ENCODE results near the gene RETREG2.
A peak's percentile ranks its signal among the peaks of the same experiment; 100 is the strongest.

Gene RETREG2

GRCh38 chr2:219168932-219169331 lies 9.1 kb upstream of the RETREG2 start:
- H3K27ac ChIP-seq = no peak overlapping the region
- H3K4me2 ChIP-seq = no peak overlapping the region
- H3K36me3 ChIP-seq = peaks cover 27% of the 10 kb centered on the region
- H3K27me3 ChIP-seq = no peaks in the 10 kb centered on the region
- no peaks in the 10 kb centered on the region for H3K9me3 ChIP-seq
- no peak overlapping the region for H3K9ac ChIP-seq
- H3K4me3 ChIP-seq = no peak overlapping the region
- no peaks in the 10 kb centered on the region for H3K4me1 ChIP-seq
- H4K20me1 ChIP-seq = peaks cover 8% of the 10 kb centered on the region; the same call in 1 of the 2 replicates
- no peak for TF ChIP-seq Cebpa-rat (IDR thresholded peaks at IDR 0.05)

GRCh38 chr2:219169930-219170654 lies 8.0 kb upstream of the RETREG2 start, which contains the start of gene SLC23A3:
Gene SLC23A3 (minus strand): TSS chr2:219170029. CDS start chr2:219169984, 45 bp downstream.
- no peak within 1 kb of the TSS for H3K9ac ChIP-seq

GRCh38 chr2:219171231-219171651 lies 6.8 kb upstream of the RETREG2 start:
- H3K36me3 ChIP-seq = peaks cover 43% of the 10 kb centered on the region
- H3K4me1 ChIP-seq = peaks cover 20% of the 10 kb centered on the region
- no peak for TF ChIP-seq Cebpa-rat (IDR thresholded peaks at IDR 0.05)
- H3K4me3 ChIP-seq = no peak overlapping the region
- H3K27ac ChIP-seq = no peak overlapping the region
- H3K4me2 ChIP-seq = no peak overlapping the region
- H3K9ac ChIP-seq = no peak overlapping the region
- no peaks in the 10 kb centered on the region for H3K9me3 ChIP-seq
- H4K20me1 ChIP-seq = peaks cover 8% of the 10 kb centered on the region; the same call in 1 of the 2 replicates
- no peaks in the 10 kb centered on the region for H3K27me3 ChIP-seq

More at GRCh38 chr2:219169930-219170654, 8.0 kb upstream of the RETREG2 start, which contains the start of gene SLC23A3:
- Histone ChIP-seq H4K20me1 (peaks cover 8% of the 10 kb centered on the region; the same call in 1 of the 2 replicates), H3K27ac (no peak within 1 kb of the TSS), H3K4me3 (no peak within 1 kb of the TSS), H3K36me3 (peaks cover 39% of the 10 kb centered on the region), H3K4me2 (no peak within 1 kb of the TSS), H3K9me3 (no peaks in the 10 kb centered on the region), H3K4me1 (peaks cover 8% of the 10 kb centered on the region), H3K27me3 (no peaks in the 10 kb centered on the region)
- no peak for TF ChIP-seq Cebpa-rat (IDR thresholded peaks at IDR 0.05)

- peaks cover 43% of the 10 kb centered on the region for H3K36me3 ChIP-seq
- no peak for TF ChIP-seq Cebpa-rat (IDR thresholded peaks at IDR 0.05)
Observed at GRCh38 chr2:219172231-219173154, 5.6 kb upstream of the RETREG2 start.

GRCh38 chr2:219173176-219173575 lies 4.9 kb upstream of the RETREG2 start:
- Histone ChIP-seq H3K4me3 (no peak overlapping the region), H3K4me2 (no peak overlapping the region), H3K4me1 (peaks cover 20% of the 10 kb centered on the region), H3K9me3 (no peaks in the 10 kb centered on the region), H3K27ac (no peak overlapping the region), H3K27me3 (no peaks in the 10 kb centered on the region), H3K9ac (no peak overlapping the region), H3K36me3 (peaks cover 43% of the 10 kb centered on the region), H4K20me1 (peaks cover 8% of the 10 kb centered on the region; the same call in 1 of the 2 replicates)
- no peak for TF ChIP-seq Cebpa-rat (IDR thresholded peaks at IDR 0.05)

More at GRCh38 chr2:219172231-219173154, 5.6 kb upstream of the RETREG2 start:
- no peak overlapping the region for H3K27ac ChIP-seq
- no peaks in the 10 kb centered on the region for H3K27me3 ChIP-seq
- no peaks in the 10 kb centered on the region for H3K9me3 ChIP-seq
- H3K4me3 ChIP-seq = no peak overlapping the region
- H3K4me2 ChIP-seq = no peak overlapping the region
- peaks cover 8% of the 10 kb centered on the region; the same call in 1 of the 2 replicates for H4K20me1 ChIP-seq
- H3K9ac ChIP-seq = no peak overlapping the region
- H3K4me1 ChIP-seq = peaks cover 20% of the 10 kb centered on the region

GRCh38 chr2:219174146-219174545 lies 3.9 kb upstream of the RETREG2 start:
- H3K4me1 ChIP-seq = peaks cover 25% of the 10 kb centered on the region
- no peaks in the 10 kb centered on the region for H3K27me3 ChIP-seq
- H3K36me3 ChIP-seq = peaks cover 43% of the 10 kb centered on the region
- no peaks in the 10 kb centered on the region for H3K9me3 ChIP-seq
- no peak overlapping the region for H3K4me2 ChIP-seq
- H3K4me3 ChIP-seq = no peak overlapping the region
- H3K27ac ChIP-seq = no peak overlapping the region
- TF ChIP-seq Cebpa-rat (IDR thresholded peaks at IDR 0.05) = no peak
- H4K20me1 ChIP-seq = peaks cover 14% of the 10 kb centered on the region; the same call in 1 of the 2 replicates
- peak overlapping the region; percentile 16; the same call in 1 of the 2 replicates for H3K9ac ChIP-seq

- Histone ChIP-seq H3K4me1 (peaks cover 31% of the 10 kb centered on the region), H4K20me1 (peaks cover 21% of the 10 kb centered on the region; the same call in 1 of the 2 replicates), H3K36me3 (peaks cover 48% of the 10 kb centered on the region), H3K9ac (0 out of 2 replicates have a peak overlapping the region, but pooled peaks have one; percentile 89), H3K4me2 (peak overlapping the region; percentile 91; the same call in 1 of the 2 replicates), H3K27me3 (no peaks in the 10 kb centered on the region), H3K9me3 (no peaks in the 10 kb centered on the region), H3K27ac (no peak overlapping the region), H3K4me3 (no peak overlapping the region)
- no peak for TF ChIP-seq Cebpa-rat (IDR thresholded peaks at IDR 0.05)
Observed at GRCh38 chr2:219174801-219175200, 3.3 kb upstream of the RETREG2 start.

GRCh38 chr2:219175486-219175885 lies 2.6 kb upstream of the RETREG2 start:
- no peak overlapping the region for H3K27ac ChIP-seq

More at GRCh38 chr2:219175486-219175885, 2.6 kb upstream of the RETREG2 start:
- Histone ChIP-seq H3K36me3 (peaks cover 55% of the 10 kb centered on the region), H3K27me3 (no peaks in the 10 kb centered on the region), H3K9ac (peak overlapping the region; percentile 89), H3K9me3 (no peaks in the 10 kb centered on the region), H3K4me1 (peaks cover 38% of the 10 kb centered on the region), H4K20me1 (peaks cover 27% of the 10 kb centered on the region; the same call in 1 of the 2 replicates), H3K4me3 (peak overlapping the region; percentile 89), H3K4me2 (peak overlapping the region; percentile 91)
- no peak for TF ChIP-seq Cebpa-rat (IDR thresholded peaks at IDR 0.05)
